ENCODE results near the gene JAZF1.
A peak's percentile ranks its signal among the peaks of the same experiment; 100 is the strongest.

Gene JAZF1

GRCh38 chr7:28168393-28169158 lies 12.0 kb downstream of the JAZF1 start:
- H3K27ac ChIP-seq: no peak overlapping the region
- H3K4me3 ChIP-seq: no peak overlapping the region

GRCh38 chr7:28166982-28167715 lies 13.4 kb downstream of the JAZF1 start:
- no peak overlapping the region for H3K4me3 ChIP-seq
- peak overlapping the region in 1 of 21 experiments; percentile 29 for H3K27ac ChIP-seq

GRCh38 chr7:28165961-28166955 lies 14.3 kb downstream of the JAZF1 start:
- H3K27ac ChIP-seq: peak overlapping the region in 1 of 21 experiments; percentile 29

GRCh38 chr7:28165261-28165660 lies 15.3 kb downstream of the JAZF1 start:
- no peak overlapping the region for H3K4me3 ChIP-seq
- H3K27ac ChIP-seq: peak overlapping the region in 1 of 21 experiments; percentile 29

More at GRCh38 chr7:28165961-28166955, 14.3 kb downstream of the JAZF1 start:
- H3K4me3 ChIP-seq: no peak overlapping the region

- H3K27ac ChIP-seq: no peak overlapping the region
- no peak overlapping the region for H3K4me3 ChIP-seq
Observed at GRCh38 chr7:28163949-28164348, 16.6 kb downstream of the JAZF1 start.

- H3K4me3 ChIP-seq: no peak overlapping the region
- no peak overlapping the region for H3K27ac ChIP-seq
Observed at GRCh38 chr7:28161331-28161730, 19.3 kb downstream of the JAZF1 start.

GRCh38 chr7:28160551-28160991 lies 20.0 kb downstream of the JAZF1 start:
- H3K4me3 ChIP-seq: no peak overlapping the region
- H3K27ac ChIP-seq: no peak overlapping the region

GRCh38 chr7:28157831-28158416 lies 22.7 kb downstream of the JAZF1 start:
- H3K4me3 ChIP-seq: no peak overlapping the region

GRCh38 chr7:28157076-28157745 lies 23.4 kb downstream of the JAZF1 start:
- Histone ChIP-seq H3K27ac (no peak overlapping the region), H3K4me3 (no peak overlapping the region)

More at GRCh38 chr7:28157831-28158416, 22.7 kb downstream of the JAZF1 start:
- H3K27ac ChIP-seq: no peak overlapping the region

GRCh38 chr7:28156401-28156800 lies 24.2 kb downstream of the JAZF1 start:
- H3K4me3 ChIP-seq: no peak overlapping the region
- H3K27ac ChIP-seq: peak overlapping the region in 3 of 21 experiments; percentile 10 to 69 (median 17)

- Histone ChIP-seq H3K27ac (peak overlapping the region in 6 of 21 experiments; percentile 3 to 69 (median 14)), H3K4me3 (no peak overlapping the region)
Observed at GRCh38 chr7:28155964-28156363, 24.6 kb downstream of the JAZF1 start.

GRCh38 chr7:28155019-28155660 lies 25.5 kb downstream of the JAZF1 start:
- no peak overlapping the region for H3K4me3 ChIP-seq
- H3K27ac ChIP-seq: peak overlapping the region in 7 of 21 experiments; percentile 3 to 69 (median 14)

GRCh38 chr7:28152594-28152993 lies 28.0 kb downstream of the JAZF1 start:
- peak overlapping the region in 1 of 21 experiments; percentile 55 for H3K27ac ChIP-seq
- no peak overlapping the region for H3K4me3 ChIP-seq

GRCh38 chr7:28151965-28152364 lies 28.6 kb downstream of the JAZF1 start:
- peak overlapping the region in 1 of 21 experiments; percentile 55 for H3K27ac ChIP-seq
- no peak overlapping the region for H3K4me3 ChIP-seq

GRCh38 chr7:28149291-28150101 lies 31.1 kb downstream of the JAZF1 start:
- Histone ChIP-seq H3K27ac (no peak overlapping the region), H3K4me3 (no peak overlapping the region)

- no peak overlapping the region for H3K27ac ChIP-seq
Observed at GRCh38 chr7:28145931-28146330, 34.7 kb downstream of the JAZF1 start.

GRCh38 chr7:28145090-28145626 lies 35.4 kb downstream of the JAZF1 start:
- no peak overlapping the region for H3K4me3 ChIP-seq
- H3K27ac ChIP-seq: no peak overlapping the region

More at GRCh38 chr7:28145931-28146330, 34.7 kb downstream of the JAZF1 start:
- H3K4me3 ChIP-seq: no peak overlapping the region
